A549 treated with CpdA at 1 μM for 4 hours (cell line): Measurements from ENCODE around the gene FLCN. TPM values are rescaled to one million over a fixed set of nuclear protein-coding genes. Genes with fewer than 3 reads are reported as not detected.

Source experiments
- total RNA-seq: library from RNA; stranded (reverse); fragments of 200-300 nt; extraction: Qiagen RNA extraction; gene quantifications from 5 replicates; pipeline ENCODE4 v1.2.3, GENCODE V29; 2022; ENCODE audit warnings: low read depth

Gene FLCN, protein sequence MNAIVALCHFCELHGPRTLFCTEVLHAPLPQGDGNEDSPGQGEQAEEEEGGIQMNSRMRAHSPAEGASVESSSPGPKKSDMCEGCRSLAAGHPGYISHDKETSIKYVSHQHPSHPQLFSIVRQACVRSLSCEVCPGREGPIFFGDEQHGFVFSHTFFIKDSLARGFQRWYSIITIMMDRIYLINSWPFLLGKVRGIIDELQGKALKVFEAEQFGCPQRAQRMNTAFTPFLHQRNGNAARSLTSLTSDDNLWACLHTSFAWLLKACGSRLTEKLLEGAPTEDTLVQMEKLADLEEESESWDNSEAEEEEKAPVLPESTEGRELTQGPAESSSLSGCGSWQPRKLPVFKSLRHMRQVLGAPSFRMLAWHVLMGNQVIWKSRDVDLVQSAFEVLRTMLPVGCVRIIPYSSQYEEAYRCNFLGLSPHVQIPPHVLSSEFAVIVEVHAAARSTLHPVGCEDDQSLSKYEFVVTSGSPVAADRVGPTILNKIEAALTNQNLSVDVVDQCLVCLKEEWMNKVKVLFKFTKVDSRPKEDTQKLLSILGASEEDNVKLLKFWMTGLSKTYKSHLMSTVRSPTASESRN
- 32.8 to 40.1 TPM (median 34.4 TPM) in 5 replicates for total RNA-seq

GRCh38 chr17:17237026-17237799, at the start of gene FLCN:
Gene FLCN, minus strand, starts transcription at chr17:17237168. Its CDS starts 9,031 bp downstream, at chr17:17228137.

GRCh38 chr17:17280613-17281549, 43.9 kb upstream of the FLCN start, which contains the start of gene COPS3:
Gene COPS3, minus strand, starts transcription at chr17:17281246. Its CDS starts 60 bp downstream, at chr17:17281186.

GRCh38 chr17:17206124-17206912, 30.6 kb downstream of the FLCN start, which contains the start of gene PLD6:
Gene PLD6, minus strand, starts transcription at chr17:17206333. Its CDS starts 47 bp downstream, at chr17:17206286.

Other genes starting within 250 kb of the FLCN start
- 273 to 433 TPM (median 369 TPM) in 5 replicates for gene MPRIP, start 194.7 kb downstream of the FLCN start, total RNA-seq
- 6.0 to 7.2 TPM (median 6.5 TPM) in 5 replicates for gene PLD6, start 30.8 kb downstream of the FLCN start, total RNA-seq
- gene COPS3, start 44.1 kb upstream of the FLCN start, total RNA-seq, result 144 to 151 TPM (median 146 TPM) in 5 replicates
- 7.5 to 11.8 TPM (median 9.7 TPM) in 5 replicates for gene NT5M, start 66.2 kb upstream of the FLCN start, total RNA-seq
- gene MED9, start 239.8 kb upstream of the FLCN start, total RNA-seq, result 16.9 to 19.0 TPM (median 18.3 TPM) in 5 replicates